ENCODE measurements around the gene MAD1L1.

- TF ChIP-seq POLR2A (IDR thresholded peaks at IDR 0.05; ENCODE audit: low read depth, low read length) (no peak), POLR2AphosphoS5 (IDR thresholded peaks at IDR 0.05; ENCODE audit: low read depth, low read length) (no peak), TAF1 (IDR thresholded peaks at IDR 0.05; ENCODE audit: borderline replicate concordance, low read depth, low read length) (no peak)
These were observed 102.7 kb downstream of the MAD1L1 start for GRCh38 chr7:2130096-2130375.
